Neutrophil (primary cell): ENCODE data around the gene EVA1A.

Source experiments
- H3K27ac ChIP-seq: fragments of 200-600 bp; sonication (generic); 2 replicates; pipeline ENCODE4 v1.5.1; 2016; ENCODE audit warnings: mild to moderate bottlenecking, moderate library complexity
- H3K27me3 ChIP-seq: fragments of 200-600 bp; sonication (generic); 2 replicates; pipeline ENCODE4 v1.6.0; 2016; ENCODE audit warnings: mild to moderate bottlenecking
- H3K36me3 ChIP-seq: fragments of 200-600 bp; sonication (generic); 2 replicates; pipeline ENCODE4 v1.5.1; 2017
- H3K4me1 ChIP-seq, 2 experiments: fragments of 200-600 bp in 1 of 2; sonication (generic) in 1 of 2; 1 replicate in 1 of 2; 2 replicates in 1 of 2; pipeline versions ENCODE4 v1.5.1 to v1.6.1; 2013 to 2016; ENCODE audit warnings: low read depth in 1 of 2, low read length in 1 of 2, mild to moderate bottlenecking in 1 of 2, moderate library complexity in 1 of 2; ENCODE audit not compliant: control insufficient read depth in 1 of 2, insufficient read depth in 1 of 2
- H3K4me3 ChIP-seq, 2 experiments: fragments of 200-600 bp in 1 of 2; sonication (generic) in 1 of 2; 1 replicate in 1 of 2; 2 replicates in 1 of 2; pipeline ENCODE4 v1.5.1; 2013 to 2016; ENCODE audit warnings: low read depth in 1 of 2, low read length in 1 of 2, mild to moderate bottlenecking in 1 of 2, moderate library complexity in 1 of 2
- H3K9me3 ChIP-seq: fragments of 200-600 bp; sonication (generic); 2 replicates; pipeline ENCODE4 v1.5.1; 2016
- TF ChIP-seq, protein P1 (sequence below): fragments of 200-600 bp; sonication (generic); IDR thresholded peaks from 2 replicates; pipeline ENCODE4 v1.5.1; 2016; ENCODE audit warnings: antibody characterized with exemption

EVA1A gene

DNA sequence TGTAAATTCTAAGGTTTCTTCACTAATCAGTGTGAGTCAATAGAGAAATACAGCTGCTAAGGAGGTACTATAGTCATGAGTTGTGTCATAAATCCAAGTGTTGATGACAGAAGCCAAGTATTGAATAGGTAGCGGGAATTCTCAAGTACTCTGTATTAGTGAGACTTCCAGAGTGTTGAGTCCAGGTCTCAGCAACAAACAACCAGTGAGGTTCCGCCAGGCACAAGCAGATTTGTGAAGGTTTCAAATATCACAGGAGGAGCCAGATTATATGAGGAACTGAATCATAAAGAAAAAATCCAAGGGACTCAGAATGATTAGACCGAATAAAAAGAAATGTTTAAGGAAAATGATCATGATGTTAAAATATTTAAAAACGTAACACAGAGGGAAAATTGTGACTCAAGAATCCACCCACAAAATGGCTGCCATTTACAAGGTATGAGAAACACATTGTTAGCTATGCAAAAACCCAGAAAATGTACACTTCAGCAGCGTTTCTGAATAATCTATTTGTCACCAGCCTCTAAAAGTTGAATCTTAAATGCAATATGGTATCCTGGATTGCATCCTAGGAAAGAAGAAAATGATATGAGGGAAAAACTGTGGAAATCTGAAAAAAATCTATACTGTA lies 27.3 kb upstream of the EVA1A start:
- TF ChIP-seq, protein P1, sequence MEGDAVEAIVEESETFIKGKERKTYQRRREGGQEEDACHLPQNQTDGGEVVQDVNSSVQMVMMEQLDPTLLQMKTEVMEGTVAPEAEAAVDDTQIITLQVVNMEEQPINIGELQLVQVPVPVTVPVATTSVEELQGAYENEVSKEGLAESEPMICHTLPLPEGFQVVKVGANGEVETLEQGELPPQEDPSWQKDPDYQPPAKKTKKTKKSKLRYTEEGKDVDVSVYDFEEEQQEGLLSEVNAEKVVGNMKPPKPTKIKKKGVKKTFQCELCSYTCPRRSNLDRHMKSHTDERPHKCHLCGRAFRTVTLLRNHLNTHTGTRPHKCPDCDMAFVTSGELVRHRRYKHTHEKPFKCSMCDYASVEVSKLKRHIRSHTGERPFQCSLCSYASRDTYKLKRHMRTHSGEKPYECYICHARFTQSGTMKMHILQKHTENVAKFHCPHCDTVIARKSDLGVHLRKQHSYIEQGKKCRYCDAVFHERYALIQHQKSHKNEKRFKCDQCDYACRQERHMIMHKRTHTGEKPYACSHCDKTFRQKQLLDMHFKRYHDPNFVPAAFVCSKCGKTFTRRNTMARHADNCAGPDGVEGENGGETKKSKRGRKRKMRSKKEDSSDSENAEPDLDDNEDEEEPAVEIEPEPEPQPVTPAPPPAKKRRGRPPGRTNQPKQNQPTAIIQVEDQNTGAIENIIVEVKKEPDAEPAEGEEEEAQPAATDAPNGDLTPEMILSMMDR: no peak
- H3K4me3 ChIP-seq: no peak overlapping the region
- no peak overlapping the region for H3K27ac ChIP-seq

DNA sequence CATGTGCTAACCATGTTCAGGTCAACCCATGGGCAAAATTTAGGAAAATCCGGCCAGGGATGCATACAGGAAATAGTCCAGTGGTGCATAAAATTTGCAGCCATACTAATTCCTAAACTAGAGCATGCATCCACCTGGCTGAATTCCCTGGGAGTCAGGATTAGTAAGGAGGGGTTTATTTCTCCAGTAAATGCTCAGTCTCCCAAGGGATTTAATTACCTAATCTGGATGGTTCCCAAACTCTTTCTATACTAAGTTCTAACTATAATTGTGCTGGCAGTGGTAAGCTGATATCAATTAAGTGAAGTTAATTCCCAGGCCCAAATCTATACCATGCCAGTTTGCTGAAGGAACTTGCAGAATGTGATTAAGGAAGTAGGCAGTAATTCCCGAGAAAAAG lies 26.2 kb upstream of the EVA1A start:
- TF ChIP-seq, protein P1: no peak
- Histone ChIP-seq H3K27me3 (no peaks in the 10 kb centered on the region), H3K9me3 (no peaks in the 10 kb centered on the region), H3K4me1 (no peaks in the 10 kb centered on the region), H3K36me3 (no peaks in the 10 kb centered on the region), H3K27ac (no peak overlapping the region), H3K4me3 (no peak overlapping the region)

More for the DNA sequence above, 27.3 kb upstream of the EVA1A start:
- H3K4me1 ChIP-seq: no peaks in the 10 kb centered on the region
- H3K9me3 ChIP-seq: no peaks in the 10 kb centered on the region
- H3K27me3 ChIP-seq: no peaks in the 10 kb centered on the region
- H3K36me3 ChIP-seq: no peaks in the 10 kb centered on the region

DNA sequence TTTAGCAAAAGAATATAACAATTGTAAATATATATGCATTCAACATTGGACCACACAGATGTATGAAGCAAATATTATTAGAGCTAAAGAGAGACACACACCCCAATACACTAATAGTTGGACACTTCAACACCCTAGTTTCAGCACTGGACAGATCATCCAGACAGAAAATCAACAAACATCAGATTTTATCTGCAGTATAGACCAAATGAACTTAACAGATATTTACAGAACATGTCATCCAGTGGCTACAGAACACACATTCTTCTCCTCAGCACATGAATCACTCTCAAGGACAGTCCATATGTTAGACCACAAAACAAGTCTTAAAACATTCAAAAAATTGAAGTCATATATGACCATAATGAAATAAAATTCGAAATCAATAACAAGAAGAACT lies 22.1 kb upstream of the EVA1A start:
- H3K4me1 ChIP-seq: no peaks in the 10 kb centered on the region
- H3K27ac ChIP-seq: no peak overlapping the region
- H3K27me3 ChIP-seq: no peaks in the 10 kb centered on the region
- H3K36me3 ChIP-seq: no peaks in the 10 kb centered on the region
- H3K9me3 ChIP-seq: no peaks in the 10 kb centered on the region
- TF ChIP-seq, protein P1: no peak
- H3K4me3 ChIP-seq: no peak overlapping the region

DNA sequence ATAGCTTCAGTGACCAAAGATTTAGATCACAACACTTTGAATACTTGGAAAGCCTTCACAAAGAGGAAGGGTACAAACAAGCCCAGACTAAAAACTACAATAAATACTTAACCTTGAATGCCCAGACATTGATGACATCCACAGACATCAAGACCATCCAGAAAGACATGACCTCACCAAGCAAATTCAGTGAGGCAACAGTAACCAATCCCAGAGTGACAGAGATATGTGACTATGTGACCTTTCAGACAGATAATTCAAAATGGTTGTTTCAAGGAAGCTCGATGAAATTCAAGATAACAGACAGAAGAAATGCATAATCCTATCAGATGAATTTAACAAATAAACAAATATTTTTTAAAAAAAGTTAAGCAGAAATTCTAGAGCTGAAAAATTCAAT lies 19.9 kb upstream of the EVA1A start:
- Histone ChIP-seq H3K9me3 (no peaks in the 10 kb centered on the region), H3K27ac (no peak overlapping the region), H3K27me3 (no peaks in the 10 kb centered on the region), H3K36me3 (no peaks in the 10 kb centered on the region), H3K4me1 (no peaks in the 10 kb centered on the region), H3K4me3 (no peak overlapping the region)
- TF ChIP-seq, protein P1: no peak

DNA sequence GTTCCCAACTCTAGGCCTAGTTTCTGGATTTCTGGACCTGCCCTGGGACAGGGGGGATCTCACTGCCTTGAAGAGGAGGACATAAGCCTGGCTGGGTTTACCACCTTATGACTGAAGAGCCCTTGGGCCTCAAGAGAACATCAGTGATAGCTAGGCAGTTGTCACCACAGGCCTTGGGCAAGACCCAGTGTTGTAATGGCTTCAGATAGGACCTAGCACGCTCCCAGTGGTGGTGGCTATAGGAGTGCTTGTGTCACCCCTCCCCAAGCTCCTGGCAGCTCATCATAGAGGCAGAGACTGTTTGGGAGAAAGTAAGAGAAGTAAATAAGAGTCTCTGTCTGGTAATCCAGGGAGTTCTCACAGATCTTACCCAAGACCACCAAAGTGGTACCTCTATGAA lies 19.4 kb upstream of the EVA1A start:
- no peaks in the 10 kb centered on the region for H3K9me3 ChIP-seq
- no peak overlapping the region for H3K27ac ChIP-seq
- TF ChIP-seq, protein P1: no peak
- H3K27me3 ChIP-seq: no peaks in the 10 kb centered on the region
- H3K4me1 ChIP-seq: no peaks in the 10 kb centered on the region
- no peaks in the 10 kb centered on the region for H3K36me3 ChIP-seq
- no peak overlapping the region for H3K4me3 ChIP-seq
